T-cell (primary cell): ENCODE measurements around the gene GYPB. TPM values are rescaled to one million over a fixed set of nuclear protein-coding genes. Genes with fewer than 3 reads are reported as not detected.
"Not testable (repeated sequence)": the region's sequence is repeated elsewhere in the genome, so short reads cannot be mapped to it uniquely, and the experiment has no call there.

ENCODE experiments used
- ATAC-seq, 4 experiments: fragments of 200-7000 bp in 3 of 4; fragments of 150-1000 bp in 1 of 4; cut with Tn5 transposase; replicated peaks in 1 of 4; 1 replicate in 3 of 4; 2 replicates in 1 of 4; pipeline ENCODE4 v1.10.0; 2021; ENCODE audit warnings: moderate library complexity in 3 of 4, mild to moderate bottlenecking in 2 of 4, moderate number of reproducible peaks in 1 of 4
- CTCF ChIA-PET, 2 donors: fragments of 300-600 bp; sonication (Branson Sonifier 250); formaldehyde crosslinking; loops; one replicate each; lab custom pipeline; 2022; ENCODE audit warnings: antibody characterized with exemption in 2 of 2; lab: Charles Lee
- POLR2A ChIA-PET, 2 donors: fragments of 300-600 bp; sonication (Branson Sonifier 250); formaldehyde crosslinking; loops; one replicate each; lab custom pipeline; 2022; ENCODE audit warnings: antibody characterized with exemption in 2 of 2; lab: Charles Lee
- DNase-seq, 35 experiments: peaks; one replicate each; pipeline versions ENCODE4 v3.0.0 to v3.0.0-alpha.2; 2013 to 2023
- H3K27ac ChIP-seq: one replicate; pipeline ENCODE4 v1.5.1; 2013; ENCODE audit warnings: low read length
- H3K27me3 ChIP-seq, 2 experiments: replicated peaks in 1 of 2; 1 replicate in 1 of 2; 2 replicates in 1 of 2; pipeline versions ENCODE4 v1.6.1 to v1.7.0; 2013; ENCODE audit warnings: low read length in 1 of 2, mixed read lengths in 1 of 2; ENCODE audit not compliant: control insufficient read depth in 2 of 2, insufficient read depth in 2 of 2; ENCODE audit errors: extremely low read depth in 1 of 2
- H3K36me3 ChIP-seq, 2 donors: 1 replicate in 1 of 2; 2 replicates in 1 of 2; pipeline versions ENCODE4 v1.6.1 to v1.7.0; 2013; ENCODE audit warnings: low read length in 1 of 2; ENCODE audit not compliant: control insufficient read depth in 2 of 2, insufficient read depth in 1 of 2; ENCODE audit errors: extremely low read depth in 1 of 2
- H3K4me1 ChIP-seq, 2 experiments: 1 replicate in 1 of 2; 2 replicates in 1 of 2; pipeline versions ENCODE4 v1.6.1 to v1.7.0; 2013; ENCODE audit warnings: low read length in 2 of 2, mixed read lengths in 1 of 2; ENCODE audit not compliant: insufficient read depth in 2 of 2, control insufficient read depth in 1 of 2; ENCODE audit errors: extremely low read depth in 1 of 2
- H3K4me3 ChIP-seq, 2 donors: 1 replicate in 1 of 2; 2 replicates in 1 of 2; pipeline versions ENCODE4 v1.5.1 to v1.7.0; 2013; ENCODE audit warnings: mild to moderate bottlenecking in 2 of 2, low read length in 1 of 2, moderate library complexity in 1 of 2; ENCODE audit not compliant: control insufficient read depth in 1 of 2; ENCODE audit errors: extremely low read depth in 1 of 2
- H3K9me3 ChIP-seq: 2 replicates; pipeline ENCODE4 v1.7.0; 2013
- H3K27ac Mint-ChIP-seq, 2 donors: one replicate each; pipeline ENCODE4 v1.8.0; 2020 to 2021; ENCODE audit warnings: mild to moderate bottlenecking in 2 of 2, mixed read lengths in 2 of 2
- H3K27me3 Mint-ChIP-seq, 2 donors: one replicate each; pipeline ENCODE4 v1.8.0; 2021 to 2022; ENCODE audit warnings: mixed read lengths in 2 of 2
- H3K36me3 Mint-ChIP-seq: one replicate; pipeline ENCODE4 v1.8.0; 2021; ENCODE audit warnings: mixed read lengths
- H3K4me1 Mint-ChIP-seq, 3 donors: one replicate each; pipeline ENCODE4 v1.8.0; 2020 to 2022; ENCODE audit warnings: mixed read lengths in 3 of 3, mild to moderate bottlenecking in 1 of 3
- H3K4me3 Mint-ChIP-seq, 3 donors: one replicate each; pipeline ENCODE4 v1.8.0; 2020 to 2022; ENCODE audit warnings: mild to moderate bottlenecking in 3 of 3, mixed read lengths in 3 of 3, moderate library complexity in 3 of 3
- H3K9me3 Mint-ChIP-seq, 3 donors: one replicate each; pipeline ENCODE4 v1.8.0; 2020 to 2022; ENCODE audit warnings: mixed read lengths in 3 of 3
- WGBS: methylation state at CpG from one replicate; pipeline ENCODE4 v1.1.5; 2013; ENCODE audit warnings: missing lambda C conversion rate; ENCODE audit not compliant: insufficient coverage; 5-methylcytosine and 5-hydroxymethylcytosine counted together
- total RNA-seq, 35 experiments: library from RNA in 6 of 35; stranded (reverse) in 6 of 35; fragments of 120-200 nt in 1 of 35; gene quantifications; one replicate each; pipeline versions ENCODE4 v1.2.1 to v1.2.4 and lab custom pipeline; 2013 to 2026

The GYPB gene
- not detected for total RNA-seq
- total RNA-seq (2013): not detected
- total RNA-seq (lab: John Stamatoyannopoulos, UW): 0 to 0.08 (median 0) reads per million in 29 experiments

- H3K27me3 ChIP-seq, H3K4me3 Mint-ChIP-seq, H3K27ac Mint-ChIP-seq, H3K36me3 Mint-ChIP-seq, H3K9me3 ChIP-seq, ATAC-seq, H3K4me3 ChIP-seq, DNase-seq, H3K9me3 Mint-ChIP-seq, H3K4me1 Mint-ChIP-seq, H3K4me1 ChIP-seq, H3K36me3 ChIP-seq, H3K27ac ChIP-seq, POLR2A ChIA-PET, H3K27me3 Mint-ChIP-seq: not testable (repeated sequence)
- CTCF ChIA-PET: interaction anchor here in 1 of 2 donors (0.6 kb wide), 1 partner anchor 250 kb away, joined by 3 read pairs; no protein-coding TSS in a partner anchor
- 100% methylated on average over 1 of the region's 3 CpGs for WGBS
These were observed at the start of gene GYPB for GRCh38 chr4:144019277-144019676. Gene GYPB, minus strand, starts transcription at chr4:144019380. Its CDS starts 93 bp downstream, at chr4:144019287.

GRCh38 chr4:144061556-144061955 is 42.4 kb upstream of the GYPB start:
- H3K27ac ChIP-seq, CTCF ChIA-PET, H3K4me1 ChIP-seq, H3K4me3 Mint-ChIP-seq, H3K27me3 Mint-ChIP-seq, DNase-seq, H3K4me1 Mint-ChIP-seq, H3K27me3 ChIP-seq, H3K36me3 Mint-ChIP-seq, H3K9me3 ChIP-seq, H3K36me3 ChIP-seq, ATAC-seq, H3K4me3 ChIP-seq, H3K27ac Mint-ChIP-seq, POLR2A ChIA-PET: not testable (repeated sequence)
- peaks cover 0 to 16% (median 9%) of the 10 kb centered on the region in 3 donors for H3K9me3 Mint-ChIP-seq

- H3K4me3 Mint-ChIP-seq, H3K27me3 ChIP-seq, ATAC-seq, CTCF ChIA-PET, H3K36me3 Mint-ChIP-seq, DNase-seq, H3K9me3 ChIP-seq, H3K27ac ChIP-seq, H3K4me1 ChIP-seq, H3K4me1 Mint-ChIP-seq, H3K36me3 ChIP-seq, H3K27ac Mint-ChIP-seq, H3K4me3 ChIP-seq, H3K27me3 Mint-ChIP-seq: not testable (repeated sequence)
- H3K9me3 Mint-ChIP-seq: peaks cover 0 to 16% (median 9%) of the 10 kb centered on the region in 3 donors
- POLR2A ChIA-PET: interaction anchor here in 1 of 2 donors (0.6 kb wide), 1 partner anchor 1983 kb away, joined by 12 read pairs; no protein-coding TSS in a partner anchor
- 40% methylated on average over 1 of the region's 3 CpGs for WGBS
These were observed 41.2 kb upstream of the GYPB start for GRCh38 chr4:144060234-144060859.

GRCh38 chr4:144056800-144057199 is 37.6 kb upstream of the GYPB start:
- Histone ChIP-seq H3K36me3 (no peaks in the 10 kb centered on the region), H3K4me1 (no peaks in the 10 kb centered on the region), H3K9me3 (no peaks in the 10 kb centered on the region), H3K4me3 (no peak overlapping the region), H3K27ac (no peak overlapping the region), H3K27me3 (no peaks in the 10 kb centered on the region)
- H3K9me3 Mint-ChIP-seq: peaks cover 0 to 13% (median 4%) of the 10 kb centered on the region in 3 donors
- no peak overlapping the region for H3K27ac Mint-ChIP-seq
- no peaks in the 10 kb centered on the region for H3K36me3 Mint-ChIP-seq
- WGBS: 78% methylated on average over 4 of the region's 4 CpGs
- ATAC-seq: no peak
- no peak overlapping the region for H3K4me3 Mint-ChIP-seq
- CTCF ChIA-PET: no interaction called here
- POLR2A ChIA-PET: no interaction called here
- no peak for DNase-seq
- H3K4me1 Mint-ChIP-seq: no peaks in the 10 kb centered on the region
- peaks cover 2 to 4% of the 10 kb centered on the region in 2 donors for H3K27me3 Mint-ChIP-seq

- H3K4me3 ChIP-seq, POLR2A ChIA-PET, H3K27ac Mint-ChIP-seq, H3K36me3 ChIP-seq, H3K27ac ChIP-seq, H3K4me1 Mint-ChIP-seq, CTCF ChIA-PET, H3K9me3 Mint-ChIP-seq, H3K4me1 ChIP-seq, H3K36me3 Mint-ChIP-seq, H3K27me3 ChIP-seq, H3K9me3 ChIP-seq, DNase-seq, ATAC-seq, H3K4me3 Mint-ChIP-seq, H3K27me3 Mint-ChIP-seq: not testable (repeated sequence)
- WGBS: no CpG with 5 or more reads among the region's 3 CpGs
These were observed 36.2 kb upstream of the GYPB start for GRCh38 chr4:144055336-144055735.

GRCh38 chr4:144051494-144051893 is 32.3 kb upstream of the GYPB start:
- DNase-seq, H3K9me3 Mint-ChIP-seq, ATAC-seq, H3K4me3 Mint-ChIP-seq, H3K4me1 ChIP-seq, H3K9me3 ChIP-seq, H3K27ac Mint-ChIP-seq, H3K27me3 Mint-ChIP-seq, H3K4me3 ChIP-seq, H3K36me3 Mint-ChIP-seq, POLR2A ChIA-PET, H3K27ac ChIP-seq, H3K36me3 ChIP-seq, H3K4me1 Mint-ChIP-seq, CTCF ChIA-PET, H3K27me3 ChIP-seq: not testable (repeated sequence)
- no CpG with 5 or more reads among the region's 1 CpG for WGBS
